Endothelial cell of umbilical vein (primary cell): ENCODE data around the gene TAS1R1. TPM values are rescaled to one million over a fixed set of nuclear protein-coding genes. Genes with fewer than 3 reads are reported as not detected.

Experiments
- BruUV-seq: library from RNA; stranded (reverse); fragments of 400-500 nt; replicated peaks from 2 replicates; lab custom pipeline; 2021; lab: Mats Ljungman, UMichigan
- CTCF ChIA-PET: fragments of 300-600, 350-600 bp; sonication (Branson Sonifier 250); formaldehyde crosslinking; loops from one replicate; lab custom pipeline; 2021; ENCODE audit warnings: antibody characterized with exemption, inconsistent platforms; lab: Charles Lee
- POLR2A ChIA-PET: fragments of 300-600, 350-600 bp; sonication (Branson Sonifier 250); formaldehyde crosslinking; loops from one replicate; lab custom pipeline; 2021; ENCODE audit warnings: antibody characterized with exemption, inconsistent platforms; lab: Charles Lee
- DNase-seq: peaks from one replicate; pipeline ENCODE4 v3.0.0-alpha.2; 2011; ENCODE audit warnings: low read depth, low spot score
- FAIRE-seq: peaks from 2 replicates; lab custom pipeline; 2011; peaks lifted over from hg19 to GRCh38; lab: Jason Lieb, UNC
- H2AFZ ChIP-seq: 2 replicates; pipeline ENCODE4 v1.6.0; 2012; ENCODE audit warnings: low read depth, low read length, control low read depth, inconsistent platforms
- H3K27ac ChIP-seq: 2 replicates; pipeline ENCODE4 v1.5.1; 2011; ENCODE audit warnings: low read depth, mild to moderate bottlenecking, control low read depth, low read length, moderate library complexity; ENCODE audit not compliant: insufficient read depth
- H3K27me3 ChIP-seq, 2 experiments: 2 replicates each; pipeline versions ENCODE4 v1.6.0 to v1.6.1; 2011; ENCODE audit warnings: low read length in 2 of 2, mixed read lengths in 1 of 2; ENCODE audit not compliant: control insufficient read depth in 2 of 2, insufficient read depth in 2 of 2
- H3K36me3 ChIP-seq, 2 experiments: 2 replicates in 1 of 2; 3 replicates in 1 of 2; pipeline ENCODE4 v1.5.1; 2011; ENCODE audit warnings: low read length in 2 of 2, mild to moderate bottlenecking in 1 of 2, moderate library complexity in 1 of 2; ENCODE audit not compliant: control insufficient read depth in 2 of 2, insufficient read depth in 2 of 2; ENCODE audit errors: extremely low read depth in 1 of 2
- H3K4me1 ChIP-seq: 3 replicates; pipeline ENCODE4 v1.5.1; 2011; ENCODE audit warnings: mild to moderate bottlenecking, low read length; ENCODE audit not compliant: control insufficient read depth, insufficient read depth; ENCODE audit errors: extremely low read depth
- H3K4me2 ChIP-seq: 2 replicates; pipeline ENCODE4 v1.6.1; 2011; ENCODE audit warnings: low read length, control low read depth, mixed read lengths; ENCODE audit not compliant: insufficient read depth
- H3K4me3 ChIP-seq, 3 experiments: fragments of 200-600 bp in 1 of 3; sonication (generic), shearing (Covaris generic) in 1 of 3; replicated peaks in 1 of 3; 2 replicates each; pipeline ENCODE4 v1.5.1; 2011 to 2016; ENCODE audit warnings: control low read depth in 3 of 3, low read length in 3 of 3, mild to moderate bottlenecking in 2 of 3, inconsistent platforms in 1 of 3, low read depth in 1 of 3, moderate library complexity in 1 of 3; ENCODE audit not compliant: insufficient read depth in 1 of 3
- H3K79me2 ChIP-seq: 2 replicates; pipeline ENCODE4 v1.6.0; 2012; ENCODE audit warnings: low read length, inconsistent platforms; ENCODE audit not compliant: control insufficient read depth, insufficient read depth
- H3K9ac ChIP-seq: replicated peaks from 2 replicates; pipeline ENCODE3; 2011; ENCODE audit warnings: low read length, control low read depth; ENCODE audit not compliant: insufficient read depth; ENCODE audit errors: extremely low read depth
- H3K9me1 ChIP-seq: replicated peaks from 3 replicates; pipeline ENCODE4 v1.6.0; 2011; ENCODE audit warnings: mild to moderate bottlenecking, low read length; ENCODE audit not compliant: control insufficient read depth, insufficient read depth; ENCODE audit errors: extremely low read depth
- H3K9me3 ChIP-seq: replicated peaks from 2 replicates; pipeline ENCODE4 v1.5.1; 2012; ENCODE audit warnings: low read length, inconsistent platforms; ENCODE audit not compliant: control insufficient read depth, insufficient read depth
- H4K20me1 ChIP-seq: replicated peaks from 2 replicates; pipeline ENCODE3; 2011; ENCODE audit warnings: mild to moderate bottlenecking, low read length; ENCODE audit not compliant: control insufficient read depth, insufficient read depth; ENCODE audit errors: extremely low read depth
- CTCF ChIP-seq, 2 donors: IDR thresholded peaks; 1 replicate in 1 of 2; 2 replicates in 1 of 2; pipeline ENCODE4 v1.5.1; 2011; ENCODE audit warnings: low read length in 2 of 2, mild to moderate bottlenecking in 2 of 2, moderate library complexity in 2 of 2, control low read depth in 1 of 2, inconsistent platforms in 1 of 2, low read depth in 1 of 2; ENCODE audit not compliant: insufficient read depth in 1 of 2; ENCODE audit errors: extremely low read depth in 1 of 2
- EZH2 ChIP-seq: IDR thresholded peaks from 2 replicates; pipeline ENCODE4 v1.6.1; 2012; ENCODE audit warnings: borderline replicate concordance, low read depth, mild to moderate bottlenecking, moderate library complexity, low read length, inconsistent platforms; ENCODE audit not compliant: severe bottlenecking
- FOS ChIP-seq: IDR thresholded peaks from 2 replicates; pipeline ENCODE4 v1.6.1; 2011; ENCODE audit warnings: mild to moderate bottlenecking, low read length, moderate library complexity, borderline replicate concordance; ENCODE audit not compliant: insufficient read depth
- GATA2 ChIP-seq: IDR thresholded peaks from 2 replicates; pipeline ENCODE4 v1.7.0; 2011; ENCODE audit warnings: low read depth, mild to moderate bottlenecking, moderate library complexity, mixed read lengths, low read length; ENCODE audit not compliant: insufficient read length, insufficient read depth
- JUN ChIP-seq: IDR thresholded peaks from 2 replicates; pipeline ENCODE4 v1.6.1; 2011; ENCODE audit warnings: borderline replicate concordance, low read depth; ENCODE audit not compliant: insufficient read length, insufficient read depth
- MAX ChIP-seq: IDR thresholded peaks from 2 replicates; pipeline ENCODE4 v1.6.1; 2011; ENCODE audit not compliant: insufficient read depth, insufficient read length
- MYC ChIP-seq: IDR thresholded peaks from one replicate; pipeline ENCODE4 v1.6.1; 2011; ENCODE audit warnings: mild to moderate bottlenecking, low read depth, low read length
- POLR2A ChIP-seq: IDR thresholded peaks from 2 replicates; pipeline ENCODE4 v1.6.1; 2012; ENCODE audit warnings: low read depth, mild to moderate bottlenecking, control low read depth, low read length
- POLR2AphosphoS5 ChIP-seq: IDR thresholded peaks from 2 replicates; pipeline ENCODE4 v1.6.1; 2012; ENCODE audit warnings: low read depth, mild to moderate bottlenecking, control low read depth, low read length, moderate library complexity; ENCODE audit not compliant: insufficient read depth
- dilution Hi-C: fragments of 300-500 bp; cut with MboI; formaldehyde crosslinking; loops from one replicate; pipeline ENCODE4 v1.15.0; 2019; ENCODE audit warnings: low sequenced_read_pairs; ENCODE audit not compliant: extremely low pct_ligation_motif_present
- intact Hi-C: fragments of 100-400 bp; cut with micrococcal nuclease; formaldehyde crosslinking; loops from one replicate; pipeline ENCODE4 v1.10.0; 2022
- polyA plus RNA-seq, 4 experiments: library from polyadenylated mRNA; depleted of rRNA in 3 of 4; stranded (reverse) in 3 of 4; unstranded in 1 of 4; fragments of >200 nt; gene quantifications; 2 replicates each; pipeline versions ENCODE4 v1.2.1 to v1.2.3, GENCODE V29; 2011 to 2012; ENCODE audit warnings: missing spikeins in 1 of 4
- total RNA-seq: library from RNA; stranded (reverse); gene quantifications from 2 replicates; pipeline ENCODE4 v1.2.3, GENCODE V29; 2021

The TAS1R1 gene
- total and polyA plus RNA-seq, 2 donors (not counting 3 experiments of a cell fraction or from before 2014, with no cell fraction given), result not detected

- TF ChIP-seq GATA2 (no peak), POLR2AphosphoS5 (peak; percentile 71)
- Histone ChIP-seq H4K20me1 (peaks cover 4% of the 10 kb centered on the region), H3K9ac (peak within 1 kb of the TSS; percentile 64), H3K4me3 (peak within 1 kb of the TSS; percentile 55 to 97 (median 93)), H3K36me3 (no peaks in the 10 kb centered on the region), H3K4me2 (peak within 1 kb of the TSS; percentile 49), H3K27me3 (no peaks in the 10 kb centered on the region), H3K79me2 (peaks cover 36% of the 10 kb centered on the region), H3K27ac (peak within 1 kb of the TSS; percentile 32), H3K9me3 (no peaks in the 10 kb centered on the region), H3K4me1 (peaks cover 5% of the 10 kb centered on the region), H2AFZ (peak within 1 kb of the TSS; percentile 79), H3K9me1 (no peaks in the 10 kb centered on the region)
- no TSS peak for BruUV-seq
- FAIRE-seq, result peak; percentile 96
- ChIA-PET CTCF (interaction anchor here (0.5 kb wide), 1 partner anchor 12 kb away, joined by 4 read pairs; no protein-coding TSS in a partner anchor), POLR2A (interaction anchor here (1.2 kb wide), 1 partner anchor 12 kb away, joined by 6 read pairs; no protein-coding TSS in a partner anchor)
- DNase-seq, result peak; percentile 99
- dilution Hi-C loops (no loop called here), intact Hi-C loops (loop anchor here (1.0 kb wide), 3 partner anchors 10 to 33 kb away; no protein-coding TSS in a partner anchor)
Measured at GRCh38 chr1:6613361-6614018, 58.4 kb downstream of the TAS1R1 start, which contains the start of gene PHF13. Gene PHF13, plus strand, starts transcription at chr1:6613731. Its CDS starts 336 bp downstream, at chr1:6614067.

- ChIA-PET POLR2A (interaction anchor here (1.2 kb wide), 1 partner anchor 12 kb away, joined by 6 read pairs; no protein-coding TSS in a partner anchor), CTCF (interaction anchor here (0.5 kb wide), 1 partner anchor 11 kb away, joined by 4 read pairs; no protein-coding TSS in a partner anchor)
- Histone ChIP-seq H3K4me1 (peaks cover 5% of the 10 kb centered on the region), H3K27ac (peak overlapping the region; percentile 23), H3K9me1 (no peaks in the 10 kb centered on the region), H3K79me2 (peaks cover 38% of the 10 kb centered on the region), H3K9me3 (no peaks in the 10 kb centered on the region), H3K4me2 (peak overlapping the region; percentile 31), H2AFZ (peak overlapping the region; percentile 79), H4K20me1 (peaks cover 4% of the 10 kb centered on the region), H3K9ac (peak overlapping the region; percentile 64), H3K4me3 (peak overlapping the region; percentile 55 to 97 (median 93)), H3K27me3 (no peaks in the 10 kb centered on the region), H3K36me3 (no peaks in the 10 kb centered on the region)
- TF ChIP-seq FOS, result no peak
- TF ChIP-seq POLR2AphosphoS5, result no peak
- no peak for TF ChIP-seq MAX
- TF ChIP-seq JUN, result no peak
- TF ChIP-seq CTCF (IDR thresholded peaks at IDR 0.05; ENCODE audit: extremely low read depth in 1 of 2, insufficient read depth in 1 of 2, low read depth in 1 of 2, low read length in 2 of 2), result no peak
- no peak for TF ChIP-seq EZH2
- no peak for TF ChIP-seq GATA2
- TF ChIP-seq MYC, result no peak
- no peak for TF ChIP-seq POLR2A
- DNase-seq (peak; percentile 19), FAIRE-seq (no peak)
- dilution Hi-C loops, result no loop called here
- BruUV-seq, result no TSS peak
- intact Hi-C loops, result no loop called here
Measured at GRCh38 chr1:6614019-6614928, 59.2 kb downstream of the TAS1R1 start.
